Peyer's patch (tissue), 4 donors: ENCODE measurements around the gene RSU1.

Source experiments
- CTCF ChIP-seq, 6 experiments: fragments of 450-650 bp in 4 of 6; fragments of 200-600 bp in 2 of 6; sonication (generic) in 1 of 6; IDR thresholded peaks; one replicate each; pipeline ENCODE4 v1.5.1; 2017 to 2019; ENCODE audit warnings: antibody characterized with exemption in 6 of 6, mild to moderate bottlenecking in 3 of 6, moderate library complexity in 1 of 6
- POLR2A ChIP-seq, 2 donors: fragments of 450-650 bp; IDR thresholded peaks; one replicate each; pipeline ENCODE4 v1.5.1; 2017; ENCODE audit warnings: antibody characterized with exemption in 2 of 2, mild to moderate bottlenecking in 2 of 2, moderate library complexity in 2 of 2

GRCh38 chr10:16787361-16787791 lies 29.8 kb downstream of the RSU1 start:
- TF ChIP-seq CTCF (IDR thresholded peaks at IDR 0.05) (no peak), POLR2A (IDR thresholded peaks at IDR 0.05) (no peak)
